ENCODE data around the gene ETV4. TPM values are rescaled to one million over a fixed set of nuclear protein-coding genes. Genes with fewer than 3 reads are reported as not detected.

ETV4 gene
- total RNA-seq (2014; rRNA removed; shearing (Covaris generic)) = 210 and 229 TPM in 2 replicates
- polyA plus RNA-seq (2014; cell fraction: nucleus; rRNA removed) = 148 and 178 TPM in 2 replicates

DNA sequence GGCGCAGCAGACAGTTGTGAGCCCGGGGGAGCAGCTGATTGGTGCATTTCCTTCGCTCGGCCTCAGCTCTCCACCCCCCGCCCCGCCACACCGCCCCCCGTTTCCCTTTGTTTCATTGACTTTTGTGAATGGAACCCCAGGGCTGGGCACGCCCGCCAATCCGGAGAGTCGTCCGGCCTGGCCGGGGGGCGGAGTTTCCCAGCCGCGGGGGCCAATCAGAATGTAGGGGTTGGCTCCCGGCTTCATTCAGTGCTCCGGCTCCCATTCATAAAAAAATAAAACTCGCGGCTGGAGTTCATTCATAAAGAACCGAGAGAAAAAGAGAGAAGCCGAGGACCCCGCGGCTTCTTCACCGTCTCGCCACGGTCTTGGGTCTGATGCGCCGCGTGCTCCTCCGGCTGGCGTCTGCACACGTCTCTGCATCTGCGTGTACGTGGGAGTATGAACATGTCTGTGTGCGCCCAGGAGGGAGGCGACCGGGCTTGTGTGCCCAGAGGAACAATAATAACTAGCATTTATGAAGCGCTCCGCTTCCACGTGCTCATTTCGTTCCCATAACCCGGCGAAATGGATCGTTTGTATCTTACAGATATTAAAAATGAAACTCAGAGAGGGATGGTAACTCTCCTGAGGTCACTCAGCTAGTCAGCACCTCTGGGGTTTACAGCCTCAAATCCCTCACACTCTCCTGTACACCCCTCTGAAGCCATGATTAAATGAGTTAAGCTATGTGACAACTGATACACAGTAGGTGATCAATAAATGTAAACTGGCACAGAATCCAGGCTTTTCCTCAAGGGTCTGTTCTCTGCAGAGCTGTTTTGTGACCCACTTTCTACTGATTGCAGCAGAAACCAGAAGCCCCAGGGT lies at the start of gene ETV4:
TSS of gene ETV4 (minus strand) at position 22 of the 870 bp plus-strand sequence. CDS start 723 bp downstream, outside the sequence.
- peak; percentile 95 for DNase-seq (ENCODE audit: extremely low read depth, low read depth)

DNA sequence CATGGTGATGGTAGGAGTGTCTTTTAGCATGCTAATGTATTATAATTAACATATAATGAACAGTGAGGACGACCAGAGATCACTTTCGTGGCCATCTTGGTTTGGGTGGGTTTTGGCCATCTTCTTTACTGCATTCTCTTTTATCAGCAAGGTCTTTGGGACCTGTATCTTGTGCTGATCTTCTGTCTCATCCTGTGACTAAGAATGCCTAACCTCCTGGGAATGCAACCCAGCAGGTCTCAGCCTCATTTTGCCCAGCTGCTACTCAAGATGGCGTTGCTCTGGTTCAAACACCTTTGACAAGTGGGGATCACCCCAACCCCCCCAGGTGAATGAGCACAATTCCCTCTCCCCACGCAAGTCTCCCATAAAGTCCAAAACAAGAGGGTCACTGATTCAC lies 49.3 kb upstream of the ETV4 start:
- no peak for DNase-seq (ENCODE audit: extremely low read depth, low read depth)

DNA sequence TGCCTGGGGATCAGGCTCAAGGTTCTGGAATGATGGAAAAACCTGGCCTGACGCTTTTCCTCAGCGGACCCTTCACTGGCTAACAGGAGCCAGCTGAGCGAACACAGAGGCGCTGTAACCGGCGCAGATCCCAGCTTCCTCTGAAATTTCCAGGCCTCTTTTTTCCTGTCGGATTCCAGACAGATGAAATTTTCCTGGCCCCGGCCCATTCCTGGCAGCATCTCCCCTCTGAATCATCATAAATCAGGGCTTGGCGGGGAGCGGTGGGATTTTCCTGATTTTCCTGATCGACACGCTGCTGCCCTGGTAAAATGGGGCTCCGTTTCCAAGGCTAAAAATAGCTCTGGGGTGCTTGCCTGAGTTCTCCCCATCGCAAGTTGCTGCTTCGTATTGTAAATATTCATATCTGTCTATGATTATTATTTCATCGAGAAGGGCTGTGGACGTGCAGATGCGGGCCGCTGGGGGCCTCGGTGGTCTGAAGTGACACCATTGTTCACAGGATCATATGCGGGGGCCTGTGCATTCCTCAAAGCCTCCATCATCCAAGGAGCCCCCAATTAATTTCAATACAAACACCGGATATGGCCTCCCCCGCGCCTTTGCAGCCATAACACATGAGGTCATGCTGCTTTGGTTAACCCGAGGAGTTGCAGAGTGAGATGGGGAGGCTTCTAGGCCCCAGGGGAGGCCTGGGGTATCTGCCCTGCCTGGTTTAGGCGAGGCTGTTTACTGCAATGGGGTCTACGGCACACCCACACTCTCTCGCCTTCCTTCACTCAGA lies 45.8 kb upstream of the ETV4 start:
- DNase-seq (ENCODE audit: extremely low read depth, low read depth) = no peak

DNA sequence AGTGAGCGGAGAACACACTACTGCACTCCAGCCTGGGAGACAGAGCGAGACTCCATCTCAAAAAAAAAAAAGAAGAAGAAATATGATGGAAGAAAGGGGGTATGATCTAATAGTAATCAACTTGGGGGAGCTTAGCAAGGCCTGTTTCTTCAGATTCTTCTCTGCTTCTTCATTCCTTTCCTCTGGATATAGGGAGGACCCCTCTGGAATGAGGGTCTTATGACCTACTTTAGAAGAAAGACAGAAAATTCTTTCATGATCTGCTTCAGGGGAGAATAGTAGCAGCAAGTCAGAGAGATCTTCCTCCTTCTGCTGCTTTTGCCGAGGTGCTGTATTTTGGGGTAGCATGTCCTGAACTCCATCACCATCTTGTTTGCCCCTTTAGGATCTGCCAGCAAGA lies 44.9 kb upstream of the ETV4 start:
- DNase-seq (ENCODE audit: extremely low read depth, low read depth) = no peak

DNA sequence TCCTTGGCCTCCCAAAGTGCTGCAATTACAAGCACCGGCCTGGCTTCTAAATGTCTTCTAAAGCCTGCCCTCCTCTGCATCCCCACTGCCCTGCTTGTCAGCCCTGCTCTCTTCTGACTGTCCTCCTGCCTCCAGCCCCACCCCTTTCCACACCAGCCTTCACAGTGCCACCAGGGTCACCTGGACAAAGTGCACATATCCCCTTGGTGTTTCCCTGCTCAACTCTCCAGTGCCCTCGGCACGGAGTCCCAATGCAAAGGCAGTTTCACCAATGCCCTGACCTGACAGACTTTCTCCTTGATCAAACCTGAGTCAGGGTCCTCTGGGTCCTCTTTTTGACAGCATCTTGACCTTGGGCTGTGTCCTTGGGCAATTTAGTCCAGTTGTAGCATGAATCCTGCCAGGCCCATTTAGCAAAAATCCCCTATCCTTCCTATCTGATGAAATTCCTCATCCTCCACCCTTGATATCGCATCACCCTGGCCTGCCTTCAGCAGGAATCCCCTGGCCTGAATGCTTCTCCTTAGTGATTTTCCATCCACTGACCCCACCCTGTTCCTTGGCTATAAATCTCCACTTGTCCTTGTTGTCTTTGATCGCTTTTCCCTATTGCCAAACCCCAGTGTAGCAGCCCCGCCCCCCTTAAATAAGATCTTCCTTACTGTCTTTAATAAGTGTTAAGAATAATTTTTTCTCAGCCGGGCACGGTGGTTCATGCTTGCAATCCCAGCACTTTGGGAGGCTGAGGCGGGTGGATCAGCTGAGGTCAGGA lies 42.7 kb upstream of the ETV4 start:
- DNase-seq (ENCODE audit: extremely low read depth, low read depth) = no peak

DNA sequence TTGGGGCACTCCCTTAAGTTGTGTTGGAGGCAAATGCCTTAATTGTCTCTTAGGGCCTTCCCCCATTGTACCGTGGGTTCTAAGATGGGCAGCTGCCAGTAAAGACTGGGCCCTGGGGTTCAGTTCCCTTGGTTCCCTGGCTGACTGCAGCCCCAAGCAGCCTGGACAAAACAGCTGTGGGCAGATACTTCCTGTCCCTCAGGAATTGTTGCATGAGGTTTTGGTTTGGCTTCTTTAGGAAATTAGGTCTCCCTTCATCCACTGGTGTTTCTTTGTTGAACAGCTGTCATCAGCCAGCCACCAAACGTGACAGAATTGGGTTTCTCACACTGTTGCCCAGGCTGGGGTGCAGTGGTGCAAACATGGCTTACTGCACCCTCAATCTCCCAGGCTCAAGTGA lies 42.0 kb upstream of the ETV4 start:
- no peak for DNase-seq (ENCODE audit: extremely low read depth, low read depth)

DNA sequence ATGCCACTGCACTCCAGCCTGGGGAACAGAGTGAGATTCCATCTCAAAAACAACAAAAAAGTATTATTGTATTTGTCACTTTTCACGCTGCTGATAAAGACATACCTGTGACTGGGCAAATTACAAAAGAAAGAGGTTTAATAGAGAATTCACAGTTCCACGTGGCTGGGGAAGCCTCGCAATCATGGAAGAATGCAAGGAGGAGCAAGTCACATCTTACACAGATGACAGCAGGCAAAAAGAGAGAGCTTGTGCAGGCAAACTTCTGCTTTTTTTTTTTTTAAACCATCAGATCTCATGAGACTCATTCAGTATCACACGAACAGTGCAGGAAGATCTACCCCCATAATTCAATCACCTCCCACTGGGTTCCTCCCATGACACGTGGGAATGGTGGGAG lies 41.5 kb upstream of the ETV4 start:
- no peak for DNase-seq (ENCODE audit: extremely low read depth, low read depth)

DNA sequence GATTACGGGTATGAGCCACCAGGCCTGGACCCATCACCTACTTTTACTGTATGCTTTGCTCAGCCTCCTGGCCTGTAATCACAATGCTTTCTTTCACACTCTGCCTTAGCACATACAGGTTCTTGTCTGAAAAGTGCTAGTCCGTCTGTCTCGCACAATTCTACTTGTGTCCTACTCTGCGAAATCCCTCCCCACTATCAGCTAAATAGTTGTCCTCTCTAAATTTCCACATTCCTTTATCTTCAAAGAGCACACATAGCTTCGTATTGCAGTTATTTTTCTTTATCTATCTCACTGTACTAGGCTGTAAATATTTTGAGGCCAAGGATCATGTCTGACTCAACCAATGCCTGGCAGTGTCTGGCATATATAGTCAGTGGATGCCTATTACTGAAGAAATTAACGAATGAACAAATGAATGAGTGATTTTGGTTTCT lies 38.5 kb upstream of the ETV4 start:
- DNase-seq (ENCODE audit: extremely low read depth, low read depth) = no peak

DNA sequence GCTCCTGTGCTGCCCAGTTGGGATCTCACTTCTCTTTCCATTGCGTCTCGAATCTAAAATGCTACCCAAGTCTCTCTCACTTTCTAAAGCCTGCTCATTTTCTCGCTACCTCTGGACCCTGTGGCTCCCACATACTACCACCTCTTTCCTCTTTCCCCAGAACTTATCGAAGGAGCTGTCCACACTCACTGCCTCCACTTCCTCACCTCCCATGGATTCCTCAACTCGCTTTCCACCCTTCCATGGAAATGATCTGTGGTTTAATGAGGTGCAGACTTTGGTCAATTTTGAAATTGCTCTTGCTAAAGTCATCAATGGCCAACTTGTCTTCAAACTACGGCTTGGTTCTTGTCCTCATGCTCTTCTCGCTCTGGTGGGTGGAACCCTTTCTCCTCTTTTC lies 37.2 kb upstream of the ETV4 start:
- DNase-seq (ENCODE audit: extremely low read depth, low read depth) = no peak

DNA sequence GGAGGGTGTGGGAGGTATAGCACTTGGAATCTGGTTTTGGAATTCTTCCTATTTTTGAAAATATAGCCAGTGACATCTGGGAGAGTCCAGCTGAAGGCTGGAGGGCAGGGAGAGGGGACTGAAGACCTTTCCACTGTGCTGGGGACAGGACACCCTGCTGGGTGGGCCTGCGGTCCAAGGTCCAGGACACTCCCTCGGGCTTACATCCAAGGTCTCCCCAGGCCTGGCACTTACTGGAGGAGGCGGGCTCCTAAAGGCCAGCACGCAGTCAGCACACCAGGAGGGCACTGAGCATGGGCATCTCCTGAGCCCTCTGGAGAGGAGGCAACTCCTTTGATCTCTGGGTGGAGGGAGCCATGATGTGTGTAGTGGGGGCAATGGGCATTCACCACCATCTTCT lies 35.5 kb upstream of the ETV4 start:
- no peak for DNase-seq (ENCODE audit: extremely low read depth, low read depth)

DNA sequence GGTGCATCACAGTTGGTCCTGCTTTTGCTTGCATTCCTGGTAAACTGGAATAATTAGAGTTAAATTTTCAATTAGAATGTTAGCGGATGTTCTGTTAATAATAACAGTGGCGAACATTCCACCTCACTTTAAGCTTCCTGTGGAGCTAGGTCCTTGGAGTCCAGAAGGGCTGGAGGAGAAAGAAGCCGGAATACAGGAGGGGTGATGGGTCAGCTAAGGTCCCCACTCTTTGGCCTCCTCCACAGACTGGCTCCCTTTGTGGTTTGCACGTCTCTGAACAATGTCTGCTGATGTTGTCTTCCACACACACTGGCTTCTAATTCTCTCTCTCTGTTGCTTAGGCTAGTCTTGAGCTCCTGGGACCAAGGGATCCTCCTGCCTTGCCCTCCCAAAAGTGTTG lies 35.0 kb upstream of the ETV4 start:
- DNase-seq (ENCODE audit: extremely low read depth, low read depth) = no peak

DNA sequence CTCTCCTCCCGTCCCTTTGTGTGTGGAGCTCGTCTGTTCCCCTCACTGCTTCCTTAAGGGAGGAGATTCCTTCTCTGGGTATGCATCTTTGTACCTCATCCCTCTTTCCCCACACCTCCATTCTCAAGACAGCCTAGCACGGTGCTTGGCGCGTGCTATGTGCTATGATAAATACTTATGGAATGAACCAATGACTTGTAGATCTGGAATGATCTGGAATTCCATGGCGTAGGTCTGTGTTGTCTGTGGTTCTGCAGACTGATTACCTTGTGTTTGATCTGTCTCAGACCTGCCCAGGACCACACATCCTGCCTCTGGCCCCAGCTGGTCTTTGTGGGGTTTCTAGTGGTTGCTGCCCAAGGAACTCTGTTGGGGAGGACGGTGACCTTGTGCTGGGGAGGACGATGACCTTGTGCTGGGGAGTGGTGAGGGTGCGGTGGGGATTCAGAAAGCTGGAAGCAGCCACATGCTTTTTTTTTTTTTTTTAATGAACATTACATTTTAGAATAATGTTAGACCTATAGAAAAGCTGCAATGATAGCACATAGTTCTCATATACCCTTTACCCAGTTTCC lies 33.5 kb upstream of the ETV4 start:
- no peak for DNase-seq (ENCODE audit: extremely low read depth, low read depth)

DNA sequence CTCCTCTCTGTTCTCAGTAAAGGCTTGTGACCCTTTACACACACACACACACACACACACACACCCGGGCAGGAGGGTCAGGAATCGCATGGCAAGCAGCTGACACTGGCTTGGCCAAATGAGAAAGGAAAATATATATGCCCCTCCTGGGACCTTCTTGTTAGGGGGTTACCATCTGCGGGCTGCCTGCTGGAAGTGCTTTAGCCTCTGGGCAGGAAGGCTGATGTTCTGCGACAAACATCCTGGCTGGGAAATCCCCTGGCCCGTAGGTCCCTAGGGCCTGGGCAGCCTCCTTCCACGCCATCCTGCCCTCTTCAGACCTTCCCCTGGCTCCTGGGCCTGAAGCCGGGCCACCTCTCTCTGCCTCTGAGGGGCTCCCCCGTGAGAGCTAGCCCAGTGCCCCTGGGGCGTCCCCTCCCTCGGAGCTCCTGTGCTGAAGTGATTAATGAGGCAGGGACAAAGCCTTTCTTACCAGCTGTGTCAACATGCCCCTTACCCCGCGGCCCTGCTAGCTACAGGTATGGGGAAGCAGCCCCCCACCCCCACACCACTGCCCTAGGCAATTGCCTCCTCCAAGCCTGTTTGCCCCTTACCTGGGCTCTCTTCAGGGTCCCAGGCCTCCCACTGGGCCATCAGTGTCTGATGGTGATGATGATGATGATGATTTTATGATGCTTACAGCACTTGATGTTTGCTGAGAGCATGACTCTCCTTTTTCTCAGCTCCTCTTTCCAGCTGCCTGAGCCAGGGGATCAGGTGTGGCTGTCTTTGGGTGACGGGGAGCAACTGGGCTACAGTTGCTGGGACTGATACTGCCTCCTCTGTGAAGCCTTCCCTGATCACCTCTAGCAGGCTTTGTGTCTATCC lies 32.8 kb upstream of the ETV4 start:
- no peak for DNase-seq (ENCODE audit: extremely low read depth, low read depth)

DNA sequence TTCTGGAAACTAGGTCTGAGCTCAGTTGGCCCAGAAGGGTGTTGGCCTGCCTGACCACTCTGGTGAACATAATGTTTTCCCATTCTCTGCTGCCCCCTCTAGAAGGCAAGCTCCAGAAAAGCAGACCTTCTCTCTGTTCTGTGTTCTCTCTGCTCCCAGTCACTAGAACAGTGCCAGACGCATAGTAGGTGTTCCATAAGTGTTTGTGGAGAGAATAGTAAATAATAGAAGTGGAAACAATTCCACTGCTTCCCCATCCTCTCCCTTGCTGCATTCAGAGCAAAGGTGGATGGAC lies 32.2 kb upstream of the ETV4 start:
- no peak for DNase-seq (ENCODE audit: extremely low read depth, low read depth)

DNA sequence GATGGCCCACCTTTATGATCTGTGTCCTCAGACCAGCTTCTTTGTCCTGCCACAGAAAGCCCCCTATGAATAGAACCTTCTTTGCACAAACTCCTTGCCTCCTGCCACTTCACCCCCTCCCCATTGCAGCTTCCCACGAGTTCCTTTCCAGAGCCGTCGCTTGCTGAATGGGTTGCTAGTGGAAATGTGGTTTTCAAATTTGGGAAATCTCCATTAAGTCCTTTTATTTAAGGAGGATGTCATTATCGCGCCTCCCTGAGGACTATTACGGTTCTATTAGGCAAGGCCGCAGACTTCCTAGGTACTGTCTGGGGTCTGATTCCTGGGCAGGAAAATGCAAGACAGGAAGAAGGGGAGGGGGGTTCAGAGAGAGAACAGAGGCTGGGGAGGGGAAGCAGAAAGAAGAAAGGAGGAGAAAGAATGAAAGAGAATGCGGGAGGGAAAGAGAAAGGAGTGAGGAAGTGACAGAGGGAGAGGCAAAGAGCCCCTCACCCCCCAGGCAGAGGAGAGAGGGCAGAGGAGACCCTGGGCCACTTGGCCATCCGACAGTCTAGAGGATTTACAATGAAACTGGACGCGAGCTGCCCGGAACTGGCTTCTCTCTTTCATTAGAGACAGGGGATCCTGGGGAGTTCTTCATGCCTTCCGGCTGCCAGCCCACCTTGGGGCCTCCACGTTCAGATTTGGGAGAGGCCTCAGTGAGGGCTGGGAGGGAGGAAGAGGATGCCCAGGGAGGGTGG lies 31.7 kb upstream of the ETV4 start:
- DNase-seq (ENCODE audit: extremely low read depth, low read depth) = no peak

DNA sequence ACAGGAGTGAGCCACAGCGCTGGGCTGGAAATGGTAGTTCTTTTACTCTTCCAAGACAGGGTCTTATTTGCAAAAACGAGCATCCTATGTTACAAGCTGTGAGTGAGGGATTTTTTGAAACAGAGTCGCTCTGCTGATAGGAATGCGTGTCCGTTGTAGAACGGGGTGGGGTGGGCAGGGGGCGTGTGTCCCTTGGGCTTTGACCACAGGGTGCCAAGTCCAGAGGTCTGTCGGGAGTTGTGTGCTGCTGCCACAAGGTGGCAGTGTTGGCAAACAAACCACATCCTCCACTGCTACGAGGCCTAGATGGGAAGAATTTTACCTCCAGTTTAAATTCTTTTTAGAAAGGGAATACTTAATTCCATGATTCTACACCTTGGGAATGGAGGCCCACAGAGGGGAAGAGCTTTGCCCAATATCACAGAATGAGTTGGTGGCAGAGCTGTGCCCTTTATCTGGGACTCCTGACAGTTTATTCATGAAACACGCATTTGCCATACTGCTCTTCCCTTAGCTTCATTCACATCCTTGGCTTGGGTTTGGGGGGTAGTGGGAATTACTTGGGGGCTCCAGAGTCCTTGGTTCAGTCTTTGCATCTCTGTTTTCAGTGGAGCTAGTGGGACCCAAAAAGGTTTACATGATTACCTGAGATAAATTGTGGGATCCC lies 30.6 kb upstream of the ETV4 start:
- DNase-seq (ENCODE audit: extremely low read depth, low read depth) = peak; percentile 78

DNA sequence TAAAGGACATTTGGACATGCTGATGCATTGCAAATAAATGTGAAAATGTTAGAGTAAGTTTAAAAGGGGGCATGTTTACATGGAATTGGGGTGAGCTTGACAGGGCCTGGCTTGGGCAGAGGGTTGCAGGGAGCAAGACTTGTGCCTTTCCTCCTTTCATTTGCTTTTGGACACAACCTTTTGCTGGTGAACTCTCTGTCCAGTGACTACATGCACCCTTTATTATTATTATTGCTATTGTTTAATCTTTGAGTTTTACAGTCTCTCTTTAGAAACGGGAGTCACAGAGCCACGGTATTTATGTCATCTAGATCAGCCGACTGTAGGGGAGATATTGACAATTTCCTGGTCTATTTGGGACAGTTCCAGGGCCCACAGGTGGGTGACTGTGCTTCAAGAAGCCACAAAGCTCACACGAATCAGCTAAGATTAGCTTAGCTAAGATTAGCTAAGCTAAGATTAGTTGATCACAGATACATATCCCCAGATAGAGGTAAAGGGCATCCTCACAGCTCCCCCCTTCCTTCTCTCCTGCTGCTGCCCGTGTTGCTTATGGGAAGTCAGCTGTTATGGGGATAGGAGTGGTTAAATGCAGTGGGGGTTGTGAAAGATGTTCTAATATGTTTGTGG lies 28.9 kb upstream of the ETV4 start:
- no peak for DNase-seq (ENCODE audit: extremely low read depth, low read depth)

DNA sequence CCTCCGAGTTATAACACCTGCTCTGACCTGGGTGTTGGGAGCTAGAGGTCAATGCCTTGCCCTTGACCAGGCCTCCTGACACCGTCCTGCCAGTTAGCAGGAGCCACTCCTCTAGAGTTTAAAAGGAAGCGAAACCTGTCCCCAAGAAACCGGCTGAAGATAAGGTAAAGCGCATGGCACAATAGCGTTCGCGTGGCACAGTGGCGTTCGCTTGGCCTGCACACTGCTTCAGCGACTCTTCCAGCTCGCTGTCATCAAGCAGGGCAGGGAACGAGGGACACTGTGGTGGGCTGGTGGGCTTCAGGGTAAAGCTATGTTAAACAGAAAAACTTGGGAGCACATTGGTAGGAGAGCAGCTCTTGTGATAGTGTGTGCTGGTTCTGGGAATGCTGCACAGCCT lies 28.2 kb upstream of the ETV4 start:
- no peak for DNase-seq (ENCODE audit: extremely low read depth, low read depth)

Measured in NCI-H460 (cell line).